Choroid plexus epithelial cell (primary cell): Measurements from ENCODE around the gene KRTAP5-3.

Experiments
- DNase-seq: peaks from one replicate; pipeline ENCODE4 v3.0.0-alpha.2; 2010; ENCODE audit warnings: low read depth
- H3K4me3 ChIP-seq: 2 replicates; pipeline ENCODE4 v1.5.1; 2011; ENCODE audit warnings: low read depth, mild to moderate bottlenecking, control low read depth, low read length, moderate library complexity
- TF ChIP-seq, protein P1 (sequence below): conservative IDR thresholded peaks from 2 replicates; pipeline ENCODE4 v1.5.1; 2011; ENCODE audit warnings: low read depth, mild to moderate bottlenecking, control low read depth, inconsistent platforms, low read length, moderate library complexity

KRTAP5-3 gene

DNA sequence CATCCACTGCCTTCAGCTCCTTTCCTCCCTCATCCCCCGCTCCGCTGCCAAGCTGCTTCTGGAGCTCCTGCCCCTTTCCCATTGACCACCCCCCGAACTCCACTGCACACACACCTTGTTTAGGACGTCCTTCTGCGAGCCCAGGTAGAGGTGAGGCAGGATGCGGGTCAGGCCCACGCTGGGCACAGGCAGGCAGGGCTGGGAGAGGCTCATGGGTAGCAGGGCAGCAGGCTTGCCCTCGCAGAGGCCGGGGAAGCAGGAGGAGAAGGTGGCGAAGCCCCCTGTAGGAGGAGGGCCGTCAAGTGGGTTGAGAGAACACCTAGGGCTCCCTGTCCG lies 49.5 kb downstream of the KRTAP5-3 start:
- TF ChIP-seq, protein P1, sequence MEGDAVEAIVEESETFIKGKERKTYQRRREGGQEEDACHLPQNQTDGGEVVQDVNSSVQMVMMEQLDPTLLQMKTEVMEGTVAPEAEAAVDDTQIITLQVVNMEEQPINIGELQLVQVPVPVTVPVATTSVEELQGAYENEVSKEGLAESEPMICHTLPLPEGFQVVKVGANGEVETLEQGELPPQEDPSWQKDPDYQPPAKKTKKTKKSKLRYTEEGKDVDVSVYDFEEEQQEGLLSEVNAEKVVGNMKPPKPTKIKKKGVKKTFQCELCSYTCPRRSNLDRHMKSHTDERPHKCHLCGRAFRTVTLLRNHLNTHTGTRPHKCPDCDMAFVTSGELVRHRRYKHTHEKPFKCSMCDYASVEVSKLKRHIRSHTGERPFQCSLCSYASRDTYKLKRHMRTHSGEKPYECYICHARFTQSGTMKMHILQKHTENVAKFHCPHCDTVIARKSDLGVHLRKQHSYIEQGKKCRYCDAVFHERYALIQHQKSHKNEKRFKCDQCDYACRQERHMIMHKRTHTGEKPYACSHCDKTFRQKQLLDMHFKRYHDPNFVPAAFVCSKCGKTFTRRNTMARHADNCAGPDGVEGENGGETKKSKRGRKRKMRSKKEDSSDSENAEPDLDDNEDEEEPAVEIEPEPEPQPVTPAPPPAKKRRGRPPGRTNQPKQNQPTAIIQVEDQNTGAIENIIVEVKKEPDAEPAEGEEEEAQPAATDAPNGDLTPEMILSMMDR: no peak
- no peak for DNase-seq
- H3K4me3 ChIP-seq: no peak overlapping the region

- TF ChIP-seq, protein P1: no peak
- peak; percentile 50 for DNase-seq
- no peak overlapping the region for H3K4me3 ChIP-seq
Observed at GRCh38 chr11:1557904-1558774, 50.1 kb downstream of the KRTAP5-3 start.
